Measurements from ENCODE around the gene DYNC1I1.
"Not testable (repeated sequence)": the region's sequence is repeated elsewhere in the genome, so short reads cannot be mapped to it uniquely, and the experiment has no call there.

DYNC1I1 gene

DNA sequence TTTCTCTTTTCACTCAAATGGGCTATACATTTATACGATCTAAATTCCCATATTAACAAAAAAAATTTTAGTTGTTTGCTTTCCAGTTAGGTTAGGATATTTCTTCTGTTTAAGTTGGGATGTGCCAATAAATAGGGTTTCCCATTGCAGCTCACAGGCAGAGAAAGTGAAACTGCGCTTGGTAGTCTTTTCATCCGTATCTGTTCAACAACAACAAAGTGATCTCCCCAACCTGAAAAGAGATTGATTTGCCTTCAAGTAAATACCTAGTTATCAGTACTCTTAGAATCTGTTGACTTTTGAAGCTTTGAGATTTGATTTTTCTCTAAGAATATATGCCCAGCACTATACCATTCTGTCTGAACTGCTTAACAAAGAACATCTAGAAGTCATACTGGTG is 143.4 kb downstream of the DYNC1I1 start:
- DNase-seq: no peak

DNA sequence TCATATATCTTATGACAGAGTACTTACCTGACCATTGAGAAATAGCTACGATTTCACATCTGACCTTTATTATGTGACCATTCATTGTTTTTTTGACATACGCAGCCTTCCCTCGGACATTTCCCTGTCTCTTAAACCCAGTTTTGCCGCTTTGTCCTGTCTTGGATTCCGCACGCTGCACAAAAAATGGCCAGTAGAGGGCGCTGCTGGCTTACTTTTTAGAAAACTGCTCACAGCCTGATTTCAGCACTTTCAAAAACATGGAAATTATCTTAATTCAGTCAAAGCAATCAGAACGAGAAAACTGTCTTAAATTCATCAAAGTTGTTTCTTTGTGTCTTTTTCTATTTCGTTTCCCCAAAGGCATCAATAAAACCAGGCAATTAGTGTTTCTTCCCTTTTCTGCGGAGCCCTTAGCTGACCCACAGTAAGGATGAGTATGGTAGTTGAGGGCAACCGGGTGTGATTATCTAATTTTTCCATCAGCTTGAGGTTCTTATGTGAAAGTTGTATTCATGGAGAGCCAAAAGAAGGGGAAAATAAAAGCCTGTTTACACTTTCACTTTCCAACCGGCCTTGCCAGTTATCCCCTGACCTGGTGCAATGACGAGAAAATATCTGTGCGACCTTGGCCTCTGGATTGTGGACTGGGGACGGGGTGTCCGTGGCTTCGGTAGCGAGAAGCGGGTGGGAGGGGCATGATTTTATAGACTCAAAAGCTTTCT is 144.4 kb downstream of the DYNC1I1 start:
- DNase-seq: peak; percentile 40 to 92

DNA sequence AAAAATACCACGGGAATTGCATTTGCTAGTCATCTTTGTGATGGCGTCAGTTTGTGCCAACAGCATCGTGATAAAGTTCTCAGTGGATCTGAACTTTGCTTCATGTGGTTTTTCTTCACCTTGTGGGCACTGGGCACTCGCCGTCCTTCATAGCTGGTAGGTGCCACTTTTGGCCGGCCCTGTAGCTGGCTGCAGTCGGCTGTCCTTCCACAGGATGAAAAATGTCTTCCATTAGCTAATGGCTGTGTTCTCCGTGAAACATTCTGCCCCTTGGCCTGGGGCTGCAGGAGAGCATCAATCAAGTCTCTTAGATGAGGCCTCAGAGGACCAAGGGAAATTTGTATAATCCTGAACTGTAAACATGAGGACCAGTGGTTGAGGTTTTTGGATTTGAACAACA is 145.3 kb downstream of the DYNC1I1 start:
- DNase-seq: peak in 1 of 2 experiments; percentile 20

DNA sequence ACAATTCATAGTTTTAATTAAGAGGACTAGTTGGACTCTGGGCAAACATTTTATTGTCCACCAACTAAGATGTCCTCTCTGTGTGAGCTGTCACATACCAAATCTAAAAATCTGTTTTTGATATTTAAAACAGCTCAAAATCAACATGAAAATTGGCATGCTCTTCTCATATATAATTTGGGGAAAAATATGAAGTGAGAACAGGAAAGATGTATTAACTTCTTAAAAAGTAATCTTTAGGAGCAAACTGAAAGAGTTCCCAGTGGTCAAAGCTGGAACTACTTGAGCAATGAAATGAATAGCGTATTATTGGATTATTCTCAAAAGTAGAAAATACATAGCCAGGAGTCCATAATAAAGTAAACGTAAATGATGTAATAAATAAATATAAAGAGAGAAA is 147.2 kb downstream of the DYNC1I1 start:
- DNase-seq: no peak

DNA sequence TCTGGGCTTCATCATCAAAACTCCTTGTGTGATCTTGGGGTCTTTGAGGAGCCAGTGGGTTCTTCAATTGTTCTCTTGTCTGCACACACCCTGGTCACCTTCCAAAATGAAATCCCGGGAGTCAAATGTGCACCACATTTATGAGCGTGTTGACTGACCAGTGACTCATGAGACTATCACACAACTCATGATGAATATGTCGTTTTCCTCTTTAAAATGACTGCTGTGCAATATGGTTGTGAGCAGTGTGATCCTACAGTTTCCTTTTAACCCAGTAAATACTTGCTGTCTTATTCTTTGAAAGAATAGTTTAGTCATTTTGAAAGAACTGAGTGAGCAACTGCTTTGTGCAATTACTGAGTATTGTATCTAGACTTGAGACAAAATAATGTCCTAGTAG is 149.2 kb downstream of the DYNC1I1 start:
- DNase-seq: no peak

DNA sequence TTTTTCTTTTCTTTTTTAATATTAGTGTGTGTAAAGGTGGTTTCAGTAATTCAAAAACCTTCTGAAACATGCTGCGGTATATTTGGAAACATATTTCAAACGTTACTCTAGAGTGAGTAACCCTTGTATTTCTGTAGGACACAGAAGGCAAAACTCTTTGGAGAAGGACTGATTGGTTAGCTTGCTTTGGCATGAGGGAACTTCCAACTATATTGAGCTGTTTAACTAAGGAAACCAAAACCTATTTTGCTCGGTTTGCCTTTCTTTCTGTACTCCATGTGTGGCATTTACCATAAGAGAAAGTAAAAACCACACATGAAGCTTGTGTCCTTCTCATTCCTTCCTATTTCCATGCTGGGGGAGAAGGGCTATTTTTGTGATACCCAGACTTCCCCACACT is 149.8 kb downstream of the DYNC1I1 start:
- no peak for DNase-seq

DNA sequence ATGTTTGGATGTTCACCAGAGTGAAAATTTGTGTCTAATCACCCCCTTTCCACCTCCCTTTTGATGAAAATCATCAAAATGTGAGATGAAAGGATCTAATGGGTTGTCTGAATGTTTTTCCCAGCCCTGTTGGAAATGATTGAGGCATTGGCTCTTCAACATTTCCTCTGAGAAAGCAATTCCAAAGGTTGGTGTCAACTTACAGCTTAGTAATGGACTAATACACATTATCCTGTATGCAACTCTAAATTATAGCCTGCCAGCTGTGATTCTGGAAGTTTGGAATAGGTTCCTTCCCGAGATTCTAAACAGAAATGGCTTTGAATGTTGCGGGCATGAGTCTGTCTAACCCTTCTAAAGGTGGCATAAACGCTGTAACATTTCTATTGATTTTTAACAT is 152.9 kb downstream of the DYNC1I1 start:
- DNase-seq: no peak

DNA sequence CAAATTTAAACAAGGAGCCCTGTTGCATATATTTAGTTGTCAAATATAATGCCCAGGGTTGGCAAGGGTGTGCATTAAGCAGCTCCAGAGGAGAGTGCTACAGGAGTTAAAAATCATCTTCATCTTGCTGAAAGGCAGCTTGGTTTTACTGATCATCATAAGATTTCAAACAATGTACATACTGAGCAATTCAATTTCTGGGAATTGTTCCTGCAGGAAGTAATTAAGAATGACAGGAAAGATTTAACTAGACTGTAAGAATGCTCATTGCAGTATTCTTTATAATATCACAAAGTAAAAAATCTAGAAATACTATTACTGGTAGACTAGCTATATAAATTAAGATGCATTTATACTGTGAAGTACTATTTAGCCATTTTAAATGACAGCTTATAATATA is 153.6 kb downstream of the DYNC1I1 start:
- DNase-seq: no peak

DNA sequence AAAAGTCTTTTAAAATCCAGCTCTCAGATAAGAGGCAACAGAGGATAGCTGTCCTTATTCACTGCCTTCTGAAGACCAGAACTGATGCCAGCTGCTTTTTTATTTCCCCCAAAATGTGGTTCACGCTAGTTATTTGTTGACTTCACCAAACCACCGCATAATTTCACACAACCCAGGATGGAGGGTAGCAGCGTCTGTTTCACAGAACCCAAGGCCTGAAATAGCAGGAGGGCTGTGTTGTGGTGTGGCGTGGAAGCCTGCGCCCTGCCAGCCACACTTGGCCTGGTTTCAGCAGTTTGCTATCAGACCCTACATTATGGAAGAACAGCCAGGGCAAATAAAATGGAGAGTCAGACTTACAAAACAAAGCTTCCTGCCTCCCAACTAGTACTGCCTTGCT is 155.4 kb downstream of the DYNC1I1 start:
- no peak for DNase-seq

DNA sequence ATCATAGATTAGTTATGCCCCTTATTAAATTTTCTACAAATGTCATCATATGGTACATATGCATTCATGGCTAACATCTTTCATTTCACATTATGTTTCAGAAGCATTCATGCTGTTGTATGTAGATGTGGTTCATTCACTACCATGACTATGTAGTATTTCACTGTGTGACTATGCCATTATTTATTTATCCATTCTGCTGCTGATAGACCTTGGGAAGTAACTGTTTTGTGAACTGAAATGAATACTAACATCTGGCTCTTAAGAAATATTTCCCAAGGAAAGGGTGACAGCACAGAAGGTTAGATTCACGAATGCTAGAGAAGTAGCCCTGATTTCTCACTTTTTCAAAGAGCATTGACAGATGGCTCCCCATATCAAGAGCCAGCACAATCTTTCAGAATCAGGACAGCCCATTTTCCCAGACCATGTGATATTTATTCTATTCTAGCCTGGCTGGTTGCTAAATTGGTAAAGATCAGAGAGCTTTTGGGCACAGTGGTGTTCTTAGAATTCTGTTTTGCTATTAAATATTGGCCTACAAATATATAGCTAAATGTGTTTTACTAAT is 157.4 kb downstream of the DYNC1I1 start:
- DNase-seq: no peak

DNA sequence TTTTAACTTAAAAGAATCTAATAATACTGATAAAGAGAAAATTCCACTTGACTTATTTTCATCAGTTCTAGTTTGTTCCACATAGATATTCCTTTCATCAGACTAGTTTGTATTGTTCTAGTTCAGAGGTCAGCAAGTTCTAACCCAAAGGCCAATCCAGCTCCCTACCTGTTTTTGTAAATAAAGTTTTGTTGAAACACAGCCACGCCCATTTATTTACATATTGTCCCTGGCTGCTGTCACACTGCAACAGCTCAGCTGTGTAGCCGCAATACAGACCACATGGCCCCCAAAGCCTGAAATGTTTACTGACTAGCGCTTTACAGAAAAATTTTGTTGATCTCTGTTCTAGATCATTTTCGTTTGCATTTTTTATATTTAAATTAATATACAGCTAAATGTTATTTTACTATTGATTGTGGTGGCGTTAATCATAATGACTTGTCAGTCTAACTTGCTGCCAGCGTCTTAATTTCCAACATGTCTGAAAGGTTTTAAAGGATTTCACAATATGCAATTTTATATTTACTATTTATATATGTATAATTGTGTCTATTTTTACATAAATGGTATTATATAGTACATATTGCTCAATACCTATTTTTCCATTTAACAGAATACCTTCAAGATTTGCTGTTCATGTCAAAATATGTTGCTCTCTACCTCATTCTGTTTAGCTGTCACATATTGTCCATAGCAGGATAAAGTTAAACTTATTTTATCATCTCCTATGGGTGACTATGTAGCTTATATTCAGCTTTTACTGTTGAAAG is 159.3 kb downstream of the DYNC1I1 start:
- DNase-seq: no peak

DNA sequence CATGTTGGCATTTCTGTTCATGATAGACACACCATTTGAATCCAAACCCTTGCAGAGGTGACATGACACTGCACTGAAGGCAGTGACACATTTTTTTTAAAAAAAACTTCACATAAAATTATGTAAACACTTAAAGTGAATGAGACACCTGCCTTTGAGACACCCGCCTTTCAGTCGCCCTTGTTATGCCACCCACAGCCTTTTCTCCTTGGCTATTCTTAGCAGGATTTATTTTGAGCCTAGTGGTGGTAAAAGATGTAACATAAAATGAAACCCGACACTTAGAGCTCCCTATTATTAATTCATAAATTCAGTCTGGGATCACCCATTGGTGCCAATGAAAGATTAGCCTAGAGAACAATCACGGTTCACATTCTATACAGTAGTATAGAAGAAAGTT is 161.3 kb downstream of the DYNC1I1 start:
- no peak for DNase-seq

DNA sequence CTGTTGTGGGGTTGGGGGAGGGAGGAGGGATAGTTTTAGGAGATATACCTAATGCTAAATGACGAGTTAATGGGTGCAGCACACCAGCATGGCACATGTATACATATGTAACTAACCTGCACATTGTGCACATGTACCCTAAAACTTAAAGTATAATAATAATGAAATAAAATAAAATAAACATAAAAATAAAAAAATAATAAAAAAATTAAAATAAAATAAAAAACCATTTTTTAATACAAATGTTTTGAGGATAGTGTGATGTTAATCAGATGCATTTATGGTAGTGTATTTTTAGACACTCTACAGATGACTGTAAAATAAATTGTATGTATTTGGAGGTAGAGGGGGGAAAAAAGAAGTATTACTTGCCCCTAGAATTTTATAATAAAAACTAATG is 172.5 kb downstream of the DYNC1I1 start:
- not testable (repeated sequence) for DNase-seq

DNA sequence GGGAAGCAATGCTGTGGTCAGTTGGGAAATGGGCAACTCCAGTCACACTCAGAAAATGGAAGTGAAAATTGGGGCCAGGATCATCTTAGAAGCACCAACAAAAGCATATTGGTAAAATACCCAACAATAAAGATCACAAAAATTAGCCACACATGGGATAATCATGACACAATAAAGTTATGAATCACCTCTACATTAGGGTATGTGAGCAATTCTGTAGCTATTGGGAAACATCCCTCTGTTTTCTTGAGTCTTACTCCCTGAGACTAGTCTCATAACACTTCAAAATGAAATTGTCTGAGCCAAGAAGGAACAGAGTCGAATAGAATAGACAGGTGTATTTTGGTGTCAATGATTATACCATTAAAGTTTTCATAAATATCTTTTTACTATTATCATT is 178.3 kb downstream of the DYNC1I1 start:
- no peak for DNase-seq

DNA sequence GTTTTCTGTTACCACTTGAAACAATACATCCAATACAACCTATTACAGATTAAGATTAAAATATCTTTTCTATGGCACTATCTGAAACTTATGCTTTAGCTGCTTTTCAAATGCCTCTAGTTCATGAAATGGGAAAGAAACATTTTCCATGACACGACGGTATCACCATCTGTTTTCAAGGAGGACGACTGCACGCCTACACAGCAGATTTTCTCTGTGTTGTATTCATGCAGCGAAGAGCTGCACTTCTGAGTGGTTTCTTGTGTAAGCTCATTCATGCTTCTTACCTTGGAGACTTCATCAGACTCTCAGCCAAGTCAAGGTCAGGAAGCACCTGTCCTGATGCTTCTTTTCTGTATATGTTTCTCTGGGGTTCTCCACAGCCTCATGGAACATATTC is 179.2 kb downstream of the DYNC1I1 start:
- DNase-seq: no peak

DNA sequence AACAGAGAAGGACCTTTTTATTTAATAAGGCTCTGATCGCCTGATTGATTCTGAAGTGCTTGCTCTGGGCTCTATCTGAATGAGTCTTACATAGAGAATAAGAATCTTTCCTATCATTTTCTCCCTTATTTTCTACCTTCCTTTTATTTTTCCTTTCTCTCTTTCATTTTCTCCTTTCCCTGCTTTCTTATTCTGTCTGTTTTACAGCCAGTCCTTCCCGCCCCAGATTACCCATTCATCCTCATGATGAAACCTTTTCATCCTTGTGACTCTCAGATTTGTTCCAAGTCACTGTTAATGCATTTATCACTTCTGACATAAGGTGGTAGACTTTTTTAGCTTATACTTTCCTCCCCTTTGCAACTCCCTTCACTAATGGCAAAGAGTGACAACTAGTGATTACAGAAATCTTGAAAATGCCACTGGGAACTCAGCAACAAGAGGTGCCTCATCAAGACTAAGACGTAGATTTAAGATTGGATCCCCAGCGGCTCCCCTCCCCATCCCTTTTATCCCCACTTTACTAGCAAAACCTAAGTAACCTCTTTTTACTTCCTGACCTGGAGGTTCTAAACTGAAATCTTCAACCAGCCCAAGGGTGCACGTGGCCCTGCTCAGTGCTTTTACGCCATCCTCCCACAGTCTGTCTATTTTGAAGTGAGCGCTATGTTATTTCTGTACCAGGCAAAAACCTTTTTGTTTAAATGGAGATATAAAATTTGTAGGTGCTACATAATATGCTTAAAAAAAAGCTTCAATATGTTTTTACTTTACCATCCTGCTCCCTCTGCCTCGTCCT is 179.8 kb downstream of the DYNC1I1 start:
- DNase-seq: no peak

DNA sequence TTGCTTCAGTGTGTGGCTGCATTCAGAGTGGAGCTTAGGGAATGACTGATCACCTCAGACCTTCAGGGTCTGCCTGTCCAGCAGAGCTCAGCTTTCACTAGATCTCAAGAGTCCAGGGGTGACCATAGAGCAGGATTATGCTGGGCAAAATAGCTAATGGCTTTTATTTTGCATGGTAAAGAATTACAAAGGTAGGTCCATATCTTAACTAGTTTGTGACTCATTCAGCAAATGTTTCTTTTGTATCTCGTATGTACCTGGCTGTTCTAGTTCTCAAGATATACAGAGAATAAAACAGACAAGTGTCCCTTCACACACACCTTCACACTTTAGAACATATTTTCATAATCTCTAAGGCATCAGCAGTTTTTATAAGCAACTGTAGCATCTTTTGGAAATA is 180.5 kb downstream of the DYNC1I1 start:
- no peak for DNase-seq

DNA sequence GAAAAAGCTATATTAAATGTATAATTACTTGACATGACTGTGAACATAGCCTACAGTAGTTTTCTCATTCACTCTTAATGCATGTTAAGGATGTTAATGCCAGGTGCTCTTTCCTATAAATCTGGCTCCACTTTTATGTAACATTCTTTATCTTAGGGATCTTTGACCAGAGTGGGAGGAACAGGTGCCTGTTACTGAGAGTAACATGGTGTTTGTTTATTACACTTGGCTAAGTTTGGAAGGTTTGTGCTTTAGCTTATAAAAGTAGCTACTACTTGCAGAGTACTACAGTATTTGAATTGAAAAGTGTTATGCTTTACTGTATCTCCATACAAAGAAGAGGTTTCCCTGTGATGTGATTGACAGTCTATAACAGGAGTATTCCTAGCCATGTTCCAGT is 183.4 kb downstream of the DYNC1I1 start:
- no peak for DNase-seq

DNA sequence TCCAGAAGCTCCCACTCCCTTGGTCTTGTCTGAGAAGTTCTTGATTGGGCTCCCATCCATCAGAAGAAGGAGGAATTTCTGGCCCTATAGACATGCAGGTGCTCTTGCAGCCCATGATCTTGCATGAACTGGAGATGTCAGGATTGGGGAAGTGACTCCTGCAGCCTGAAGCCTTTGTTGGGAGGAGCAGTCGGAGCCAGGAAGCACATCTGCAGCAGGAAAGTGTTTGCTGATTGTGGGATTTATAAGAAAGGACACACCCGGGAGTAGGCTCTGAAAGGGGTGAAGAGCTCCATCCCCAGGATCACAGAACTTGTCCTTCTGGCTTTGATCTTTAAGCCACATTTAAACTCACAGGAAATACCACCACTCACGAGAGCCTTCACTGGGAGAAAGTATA is 185.2 kb downstream of the DYNC1I1 start:
- no peak for DNase-seq

DNA sequence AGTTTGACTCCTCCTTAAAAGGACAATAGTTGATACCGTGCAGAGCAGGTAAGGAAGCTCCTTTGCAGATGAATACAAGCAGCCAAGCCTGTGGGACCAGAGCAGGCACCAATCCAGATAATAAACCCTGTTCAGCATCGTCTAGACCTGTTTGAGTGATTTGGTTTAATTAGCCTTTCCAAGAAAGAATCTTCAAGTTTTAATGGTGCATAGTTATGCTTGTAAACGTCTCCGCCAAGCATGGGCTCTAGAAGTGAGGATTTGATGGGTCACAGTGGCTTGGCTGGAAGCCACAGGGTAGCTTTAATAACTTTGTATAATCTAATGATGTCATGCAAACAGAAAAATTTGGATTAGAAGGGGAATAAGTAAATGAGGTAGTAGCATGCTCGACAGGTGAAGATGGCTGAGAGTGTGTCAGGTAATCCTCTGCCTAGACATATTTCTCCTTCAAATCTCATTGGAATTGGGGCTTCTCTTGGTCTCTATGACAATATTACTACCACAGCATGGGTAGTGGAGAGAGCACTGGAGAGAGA is 188.4 kb downstream of the DYNC1I1 start:
- DNase-seq: no peak

DNA sequence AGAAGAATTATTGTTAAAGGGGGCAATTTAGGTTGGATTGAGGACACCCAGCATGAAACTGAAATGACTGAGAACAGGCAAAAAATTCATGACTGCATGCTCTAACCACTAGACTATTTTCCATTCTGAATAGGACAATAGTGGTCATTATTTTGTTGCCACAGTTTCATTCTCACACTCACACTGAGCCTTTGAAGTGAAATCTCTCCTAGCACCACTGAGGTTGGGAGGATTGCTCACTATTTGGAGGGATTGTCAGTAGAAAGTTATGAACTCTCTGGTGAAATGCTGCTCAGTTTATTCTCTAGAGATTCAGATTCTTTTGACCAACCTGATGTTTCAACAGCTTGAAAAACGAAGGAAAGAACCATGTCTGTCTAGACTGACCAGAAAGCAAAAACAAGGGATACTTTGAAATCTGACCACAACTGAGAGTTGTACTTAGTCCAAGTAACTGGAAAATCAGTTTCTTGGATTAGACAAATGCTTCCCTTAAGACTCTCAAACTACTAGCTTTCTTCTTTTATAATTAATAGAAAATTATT is 191.2 kb downstream of the DYNC1I1 start:
- no peak for DNase-seq

DNA sequence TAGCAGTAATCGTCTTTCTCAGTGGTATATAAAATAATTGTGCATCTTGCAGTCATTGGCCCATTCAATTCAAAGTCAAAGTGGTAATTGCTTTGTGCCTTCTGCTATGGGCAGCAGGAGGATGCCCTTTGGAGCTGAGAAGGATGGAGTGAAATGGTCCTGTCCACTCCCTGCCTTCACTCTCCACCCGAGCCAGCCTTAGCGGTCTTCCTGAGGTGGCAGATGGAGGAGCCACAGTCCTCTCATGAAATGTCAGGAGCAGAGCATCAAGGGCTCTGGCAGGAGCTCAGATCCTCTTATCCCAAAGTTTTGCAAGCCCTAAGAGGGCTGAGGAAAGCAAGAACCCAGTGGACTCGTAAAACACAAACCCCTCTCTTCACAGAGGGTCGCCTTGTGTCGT is 199.4 kb downstream of the DYNC1I1 start:
- no peak for DNase-seq

DNA sequence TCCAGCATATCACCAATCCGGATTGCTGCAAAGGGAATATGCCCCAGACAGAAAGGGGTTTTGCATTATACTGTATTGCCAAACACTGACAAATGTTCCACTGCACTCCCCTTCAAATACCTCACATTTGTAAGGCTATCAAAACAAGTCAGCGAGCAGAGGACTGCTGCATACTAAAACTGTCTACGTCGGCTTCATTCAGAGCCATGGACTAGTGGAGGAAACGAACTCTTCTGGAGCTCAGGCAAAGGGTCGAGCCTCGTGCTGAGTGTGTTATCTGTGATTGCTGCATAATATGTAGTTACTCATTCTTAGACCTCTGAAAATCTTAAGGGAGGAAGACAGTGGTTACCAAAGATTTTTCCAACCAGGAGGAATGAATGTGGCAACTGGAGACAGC is 200.2 kb downstream of the DYNC1I1 start:
- DNase-seq: no peak
